HG03159 (cell line): ENCODE measurements around the gene ZBTB18.

Experiments
- ATAC-seq: cut with Tn5 transposase; IDR thresholded peaks from one replicate; pipeline ENCODE4 v1.9.1; 2021; ENCODE audit warnings: mild to moderate bottlenecking, moderate library complexity; ENCODE audit not compliant: unreplicated experiment

ZBTB18 gene

DNA sequence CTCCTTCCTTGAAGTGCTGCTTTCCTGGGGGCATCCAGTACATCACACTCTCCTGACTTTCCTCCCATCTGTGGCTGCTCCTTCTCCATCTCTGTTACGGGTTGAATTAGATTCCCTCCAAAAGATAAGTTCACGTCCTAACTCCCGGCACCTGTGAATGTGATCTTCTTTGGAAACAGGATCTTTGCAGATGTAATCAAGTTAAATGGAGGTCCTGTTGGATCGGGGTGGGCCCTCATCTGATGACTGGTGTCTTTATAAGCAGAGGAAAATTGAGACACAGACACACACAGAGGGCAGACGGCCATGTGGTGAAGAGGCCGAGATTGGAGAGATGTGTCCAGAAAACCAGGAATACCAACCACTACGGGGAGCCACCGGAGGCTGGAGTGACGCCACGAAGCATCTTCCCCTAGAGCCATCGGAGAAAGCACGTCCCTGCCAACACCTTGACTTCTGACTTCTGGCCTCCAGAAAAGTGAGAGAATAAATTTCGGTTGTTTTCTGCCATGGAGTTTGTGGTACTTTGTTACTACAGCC is 36.0 kb downstream of the ZBTB18 start:
- ATAC-seq: no peak

DNA sequence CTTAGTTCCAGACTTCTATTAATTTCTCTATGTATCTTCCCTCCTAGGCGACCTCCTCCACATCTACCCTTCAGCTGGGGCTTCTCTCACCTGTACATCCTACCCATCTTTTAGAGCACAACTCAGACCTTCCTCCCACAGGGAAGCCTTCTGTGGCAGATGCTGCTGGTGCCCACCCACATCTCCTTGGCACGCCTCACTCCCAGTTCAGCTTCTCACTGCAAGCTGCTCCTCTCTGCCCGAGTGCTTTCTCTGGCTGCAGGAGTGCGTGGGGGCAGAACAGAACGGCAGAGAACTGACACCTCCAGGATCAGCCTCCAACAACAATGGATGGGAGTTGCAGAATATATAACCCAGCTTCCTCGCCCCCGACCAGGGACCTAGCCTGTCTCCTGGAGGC is 36.5 kb downstream of the ZBTB18 start:
- ATAC-seq: no peak

DNA sequence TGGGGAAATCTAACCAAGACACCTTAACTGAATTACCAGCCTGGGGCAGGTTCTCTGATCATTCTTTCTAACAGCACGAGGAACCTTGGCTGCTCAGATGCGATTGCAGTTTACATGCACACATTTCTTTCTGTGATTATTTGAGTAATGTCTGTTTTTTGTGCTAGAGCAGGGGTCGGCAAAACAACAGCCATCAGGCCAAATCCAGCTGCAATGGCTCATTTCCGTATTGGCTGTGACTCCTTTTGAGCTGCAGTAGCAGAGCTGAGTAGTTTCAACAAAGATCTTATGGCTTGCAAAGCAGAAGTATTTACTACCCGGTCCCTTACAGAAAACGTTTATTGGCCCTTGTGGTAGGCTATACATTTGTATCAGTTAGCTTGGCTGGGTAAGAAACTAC is 37.1 kb downstream of the ZBTB18 start:
- no peak for ATAC-seq

DNA sequence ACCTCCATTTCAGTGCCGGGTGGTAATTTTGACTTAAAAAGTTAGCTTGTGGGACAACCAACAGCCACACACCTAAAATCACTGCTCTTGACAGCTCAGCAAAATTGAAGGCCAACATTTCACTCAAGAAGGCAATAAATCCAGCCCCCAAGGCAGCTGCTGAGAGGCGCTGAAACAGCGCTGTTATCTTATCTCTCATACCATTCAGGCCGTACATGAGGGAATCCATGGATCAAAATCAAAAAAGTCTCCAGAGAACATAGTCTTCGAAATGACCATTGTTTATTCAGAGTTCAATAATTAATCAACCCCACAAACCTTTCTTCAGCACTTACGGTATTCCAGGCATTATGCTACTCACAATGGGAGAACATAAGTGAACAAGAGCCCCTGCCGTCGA is 38.5 kb downstream of the ZBTB18 start:
- no peak for ATAC-seq

DNA sequence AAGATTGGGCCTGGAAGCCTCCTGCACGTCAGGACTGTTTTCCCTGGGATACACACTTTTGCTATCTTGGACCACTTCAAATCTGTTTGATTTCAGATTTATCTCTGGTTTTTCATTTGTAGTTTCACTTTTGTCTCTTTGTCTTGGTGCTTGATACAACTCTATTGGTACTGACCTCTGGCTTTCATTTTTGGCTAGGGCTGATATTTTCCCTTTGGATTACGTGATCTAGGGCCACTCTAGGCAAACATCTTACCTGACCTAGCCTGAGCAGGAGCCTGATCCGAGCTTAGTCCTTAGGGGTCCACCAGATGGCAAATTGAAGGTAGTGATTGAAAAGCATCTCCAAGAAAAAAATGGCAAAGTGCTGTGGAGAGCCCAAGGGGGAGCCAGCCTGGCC is 39.6 kb downstream of the ZBTB18 start:
- no peak for ATAC-seq

DNA sequence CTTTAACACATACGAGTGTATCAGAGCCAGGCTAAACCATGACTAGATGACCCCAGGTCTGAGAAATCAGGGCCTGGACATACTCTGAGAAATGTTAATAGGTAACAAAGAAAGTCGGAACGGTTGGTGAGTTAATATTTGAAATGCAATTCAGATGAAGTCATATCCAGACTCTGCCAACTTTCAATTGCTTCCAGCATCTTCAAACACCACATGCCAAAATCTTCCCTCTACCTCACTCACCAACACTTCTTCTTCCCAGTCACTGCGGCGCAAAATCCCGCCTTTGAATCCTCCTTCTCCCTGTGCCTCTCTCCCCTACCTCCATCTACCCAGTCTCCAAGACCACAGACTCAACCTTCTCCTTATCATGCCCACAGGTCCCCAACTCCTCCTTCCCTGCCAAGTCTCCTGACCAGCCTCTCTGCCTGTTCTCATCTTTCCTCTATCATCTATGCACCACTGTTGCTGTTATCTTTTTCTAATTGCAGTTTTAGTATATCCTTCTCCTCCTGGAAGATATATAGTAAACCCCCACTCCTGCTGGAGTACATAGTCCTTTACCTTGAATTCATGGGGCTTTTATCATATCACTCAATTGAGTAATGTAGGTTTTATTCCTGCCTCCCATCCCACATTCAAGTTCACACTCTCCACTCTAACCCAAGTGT is 41.3 kb downstream of the ZBTB18 start:
- ATAC-seq: no peak

DNA sequence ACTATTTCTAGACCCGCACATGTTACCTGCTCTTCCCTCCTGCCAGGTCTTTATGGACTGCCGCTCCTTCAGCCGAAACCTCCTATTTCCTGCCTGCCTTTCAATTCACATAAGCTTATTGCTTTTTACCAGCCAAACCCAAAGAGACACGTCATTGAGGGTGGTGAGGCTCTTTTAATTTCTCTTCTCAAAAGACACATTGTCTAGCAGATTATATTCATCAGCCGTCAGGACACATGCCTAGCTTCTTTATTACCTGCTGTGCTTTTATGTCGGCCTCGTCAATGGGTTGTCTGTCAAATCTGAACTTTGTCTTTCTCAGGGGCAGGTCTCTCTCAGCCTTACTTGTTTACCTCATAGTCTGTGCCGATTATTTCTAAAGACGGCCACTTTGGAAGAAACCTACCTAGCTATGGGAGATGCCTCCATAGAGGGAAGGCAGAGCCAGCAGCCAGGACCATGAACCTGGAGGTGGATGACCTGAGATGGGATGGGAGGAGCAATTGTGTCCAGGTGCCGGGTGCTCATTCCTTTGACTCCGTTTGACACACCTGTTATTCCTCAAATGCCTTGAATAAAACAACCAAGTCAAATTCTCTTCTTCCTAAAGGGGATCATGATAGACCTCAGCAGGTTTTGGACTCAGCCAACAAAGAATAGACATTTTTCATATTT is 42.0 kb downstream of the ZBTB18 start:
- no peak for ATAC-seq

DNA sequence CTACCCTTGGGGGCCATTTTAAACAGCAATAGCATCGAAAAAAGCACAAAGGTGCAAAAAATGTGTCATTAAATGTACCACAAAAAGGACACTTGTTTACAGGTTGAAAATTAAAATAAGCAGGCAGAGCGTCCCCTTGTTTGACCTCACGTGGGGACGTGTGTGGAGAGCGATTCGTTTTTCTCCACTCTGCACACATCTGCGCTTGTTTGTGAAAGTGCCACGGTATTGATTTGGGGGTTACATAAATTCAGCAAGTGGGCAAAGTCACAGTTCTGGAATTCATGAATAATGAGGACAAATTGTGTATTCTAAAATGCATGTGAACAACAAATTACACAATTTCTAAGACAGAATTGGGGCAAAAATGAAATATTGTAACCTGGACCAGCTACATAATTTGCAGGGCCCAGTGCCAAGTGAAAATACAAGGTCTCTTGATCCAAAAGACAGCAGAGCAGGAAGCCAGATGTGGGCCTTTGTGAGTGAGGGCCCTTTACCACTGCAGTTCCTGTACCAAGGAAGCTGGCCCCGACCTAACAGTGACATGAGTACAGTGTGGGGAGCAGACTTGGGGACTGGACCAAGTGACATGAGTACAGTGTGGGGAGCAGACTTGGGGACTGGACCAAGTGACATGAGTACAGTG is 43.9 kb downstream of the ZBTB18 start:
- ATAC-seq: no peak

DNA sequence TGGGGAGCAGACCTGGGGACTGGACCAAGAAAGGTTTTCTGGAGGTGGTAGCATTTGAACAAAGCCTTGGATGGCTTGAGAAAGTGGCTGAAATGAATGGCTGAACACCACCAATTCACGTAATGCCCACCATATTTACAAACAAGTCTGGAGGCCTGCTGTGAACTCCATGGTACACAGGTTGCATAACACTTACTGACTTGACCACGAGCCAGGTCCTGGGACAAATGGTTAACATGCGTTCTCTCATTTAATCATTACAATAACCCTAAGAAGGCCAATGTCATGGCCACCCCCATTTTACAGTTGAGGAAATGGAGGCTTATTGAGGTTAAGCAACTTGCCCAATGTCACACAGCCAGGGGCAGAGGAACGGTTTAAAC is 44.4 kb downstream of the ZBTB18 start:
- ATAC-seq: no peak

DNA sequence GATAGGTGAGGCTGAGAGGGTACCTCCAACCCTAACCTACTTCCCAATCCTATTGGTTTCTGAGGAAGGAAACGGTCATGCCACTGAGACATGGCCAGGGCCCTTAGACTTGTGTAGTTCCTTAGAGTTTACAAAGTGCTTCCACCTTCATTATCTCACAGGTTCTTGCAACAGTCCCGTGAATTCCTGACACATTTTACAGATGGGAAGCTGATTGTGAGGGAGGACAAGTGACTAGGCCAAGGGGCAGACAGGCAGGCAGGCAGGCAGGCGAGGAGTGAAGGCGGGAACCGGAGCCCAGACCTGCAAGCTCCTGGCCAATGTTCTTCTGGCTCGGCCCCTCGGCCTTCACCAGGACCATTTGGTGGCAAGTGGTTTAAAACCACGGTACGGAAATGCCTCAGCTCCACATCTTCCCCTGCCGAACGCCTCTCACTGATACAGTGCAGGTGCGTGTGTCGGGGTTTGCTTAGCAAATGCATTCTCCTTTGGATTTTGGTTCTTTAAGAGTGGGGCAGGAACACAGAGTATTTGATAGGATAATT is 45.1 kb downstream of the ZBTB18 start:
- ATAC-seq: no peak

DNA sequence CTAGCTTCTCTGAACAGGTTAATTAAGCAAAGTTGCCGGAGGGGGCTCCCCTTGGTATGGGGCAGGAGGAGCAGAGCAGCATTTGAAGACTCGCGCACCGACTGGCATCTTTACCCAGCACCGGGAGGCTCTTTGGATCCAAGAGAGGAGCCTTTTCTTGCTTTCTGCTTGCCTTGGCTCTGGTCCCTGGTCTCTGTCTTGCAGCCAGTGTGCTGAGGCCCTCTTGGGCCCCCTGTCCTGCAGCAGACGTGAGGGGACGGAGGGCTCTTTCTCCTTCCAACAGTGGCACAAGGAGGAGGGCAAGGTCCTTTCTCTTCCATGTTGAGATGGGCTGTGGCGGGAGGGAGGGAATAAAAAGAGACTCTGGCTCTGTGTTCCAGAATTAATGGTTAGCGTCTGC is 45.6 kb downstream of the ZBTB18 start:
- no peak for ATAC-seq

DNA sequence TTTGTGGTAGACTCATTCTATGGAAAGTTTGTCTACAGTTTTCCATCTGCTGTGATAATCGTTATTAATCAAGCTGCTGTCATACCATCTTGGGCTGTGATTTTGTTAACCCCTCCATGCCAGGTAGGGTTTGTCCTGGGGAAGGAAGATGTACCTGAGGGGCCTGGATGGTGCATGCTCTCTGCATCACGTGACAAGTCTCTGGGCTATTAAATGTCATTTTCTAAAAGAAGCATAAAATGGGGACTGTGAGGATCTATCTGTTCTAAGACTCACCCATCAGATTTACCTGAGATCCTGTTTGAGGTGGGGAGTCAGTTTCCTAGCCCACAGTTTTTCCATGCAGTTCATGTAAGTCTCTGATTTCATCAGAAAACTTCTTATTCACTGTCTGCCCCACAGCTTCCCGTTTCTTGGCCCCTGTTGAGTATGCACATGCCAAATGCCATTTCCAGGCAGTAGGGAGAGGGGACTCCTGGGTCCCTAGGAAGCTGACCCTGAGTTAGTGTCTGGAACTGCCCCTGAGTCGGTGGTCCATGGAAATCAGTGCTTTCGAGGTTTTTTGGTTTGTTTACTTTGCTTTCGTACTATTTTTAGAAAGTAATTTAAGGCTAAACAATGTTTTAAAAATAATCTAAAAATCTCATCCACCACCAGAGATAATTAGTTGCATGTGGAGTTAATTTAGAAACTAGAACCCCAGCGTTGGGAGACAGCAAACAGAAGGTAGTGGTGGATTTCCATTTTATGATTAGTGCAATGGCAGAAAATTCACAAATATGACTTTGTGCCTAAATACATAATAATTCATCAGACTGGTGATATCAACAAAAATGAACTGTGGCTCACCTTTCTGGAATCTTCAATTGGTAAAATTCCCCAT is 46.7 kb downstream of the ZBTB18 start:
- no peak for ATAC-seq

DNA sequence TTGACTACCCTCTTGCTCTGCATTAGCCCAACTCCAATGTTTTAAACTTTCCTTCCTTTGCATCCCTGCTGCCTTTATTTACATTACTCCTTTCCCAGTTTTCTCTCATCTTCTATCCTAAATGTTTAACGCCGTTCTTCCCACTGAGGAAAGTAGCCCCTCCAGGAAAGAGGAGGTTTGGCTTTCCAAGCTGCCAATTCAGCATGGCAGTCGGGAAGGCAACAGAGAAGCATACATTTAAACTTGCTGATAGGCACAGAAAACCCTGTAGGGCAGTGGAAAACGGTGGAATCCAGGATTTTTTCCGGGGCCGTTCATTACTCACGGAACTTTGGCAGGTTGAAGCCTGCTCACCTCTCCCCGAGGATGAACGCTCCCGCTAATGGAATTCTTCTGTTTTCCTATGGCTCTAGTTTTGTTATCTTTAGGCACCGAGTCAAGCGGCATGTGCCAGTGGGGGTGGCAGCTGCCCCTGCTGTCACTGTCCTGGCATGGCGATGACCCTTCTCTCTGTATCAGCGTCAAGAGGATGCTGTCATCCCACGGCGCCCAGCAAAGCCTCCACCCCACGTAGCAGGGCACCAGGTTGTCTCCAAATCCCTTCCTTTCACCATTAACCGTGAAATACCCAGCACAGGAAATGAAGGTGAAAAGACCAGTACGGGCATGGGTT is 48.3 kb downstream of the ZBTB18 start:
- ATAC-seq: no peak

DNA sequence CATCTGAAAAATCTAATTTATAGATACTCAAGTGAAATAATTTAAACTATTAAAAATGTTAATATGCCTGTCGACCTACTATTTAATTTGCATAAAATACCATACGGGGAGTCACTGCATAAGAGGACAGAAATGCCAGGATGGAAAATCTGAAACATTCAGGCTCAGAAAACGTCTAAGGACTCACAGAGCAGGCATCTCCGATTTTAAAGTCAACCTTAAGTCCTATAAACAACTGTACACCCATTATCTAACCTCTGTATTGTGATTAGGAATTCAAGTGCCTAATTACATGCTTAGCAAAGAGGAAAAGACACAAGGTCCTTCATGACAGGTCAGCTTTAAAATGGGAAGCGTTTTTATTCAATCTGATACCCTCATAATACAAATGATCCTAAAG is 49.2 kb downstream of the ZBTB18 start:
- ATAC-seq: no peak

DNA sequence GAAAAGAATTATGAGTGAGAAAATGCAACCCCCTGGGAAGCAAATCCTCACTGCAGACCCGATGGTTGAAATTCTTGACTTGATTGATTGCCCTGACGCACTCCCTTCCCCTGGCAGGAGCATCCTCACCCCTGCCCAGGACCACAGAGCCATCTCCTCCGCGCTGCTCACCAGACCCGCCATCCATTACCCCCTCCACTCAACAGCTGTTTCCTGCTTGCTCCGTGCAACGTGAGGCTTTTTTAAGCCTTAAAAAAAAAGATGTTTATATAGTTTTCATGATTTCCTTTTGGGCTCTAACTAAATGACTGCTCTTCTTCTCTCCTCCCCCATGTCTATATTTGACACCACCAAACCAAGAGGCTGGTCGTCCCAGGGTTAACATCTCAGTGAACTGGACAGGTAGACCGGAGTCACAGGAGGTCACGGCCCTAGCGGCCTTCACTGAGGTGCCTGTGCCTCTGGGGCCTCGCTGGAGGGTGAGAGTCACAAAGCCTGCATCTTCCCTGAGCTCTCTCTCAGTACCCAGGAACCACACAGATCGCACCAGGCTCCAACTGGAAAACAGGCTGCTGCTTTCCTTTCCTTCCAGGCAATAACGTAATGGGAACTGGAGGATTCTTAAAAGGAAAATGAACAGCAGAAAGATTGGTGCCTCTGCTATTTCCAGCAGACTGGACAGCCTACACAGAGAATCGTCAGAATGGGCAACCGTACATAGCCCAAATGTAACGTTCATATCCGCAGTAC is 49.8 kb downstream of the ZBTB18 start:
- ATAC-seq: no peak

DNA sequence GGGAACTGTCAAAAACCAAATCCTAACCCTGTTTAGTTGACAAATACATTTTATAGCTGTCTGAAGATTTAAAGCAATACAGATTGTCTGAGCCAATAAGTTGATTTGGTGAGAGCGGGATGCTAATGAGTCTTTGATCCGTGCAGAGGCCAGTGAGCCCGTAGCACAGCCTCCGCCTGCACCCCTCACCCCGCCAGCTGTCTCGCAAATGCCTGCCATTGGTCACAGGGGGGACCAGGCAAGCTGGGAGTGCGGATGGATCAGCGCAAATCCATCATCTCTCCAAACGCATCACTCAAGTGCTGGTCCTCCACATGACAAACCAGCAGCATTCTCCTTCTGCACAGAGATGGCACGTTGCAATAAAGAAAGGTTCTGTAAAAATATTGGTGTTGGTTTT is 51.0 kb downstream of the ZBTB18 start:
- no peak for ATAC-seq

DNA sequence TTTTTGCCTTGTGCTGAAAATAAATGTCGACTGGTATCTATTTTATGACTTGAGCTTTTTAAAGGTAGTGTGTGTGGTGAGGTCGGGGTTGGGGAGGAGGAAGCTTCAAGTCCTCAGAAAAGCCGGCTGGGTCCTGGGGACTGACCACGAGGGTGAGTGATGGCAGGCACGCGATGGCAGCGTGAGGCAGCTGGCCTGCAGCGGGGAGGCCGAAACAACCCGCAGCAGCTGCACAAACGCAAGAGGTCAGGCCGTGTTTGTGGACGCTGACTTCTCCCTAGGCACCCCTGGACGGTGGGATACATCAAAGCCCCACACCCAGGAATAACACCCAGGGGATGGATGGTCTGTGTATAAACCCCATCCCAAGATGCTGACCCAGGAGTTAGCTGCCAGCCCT is 51.4 kb downstream of the ZBTB18 start:
- no peak for ATAC-seq

DNA sequence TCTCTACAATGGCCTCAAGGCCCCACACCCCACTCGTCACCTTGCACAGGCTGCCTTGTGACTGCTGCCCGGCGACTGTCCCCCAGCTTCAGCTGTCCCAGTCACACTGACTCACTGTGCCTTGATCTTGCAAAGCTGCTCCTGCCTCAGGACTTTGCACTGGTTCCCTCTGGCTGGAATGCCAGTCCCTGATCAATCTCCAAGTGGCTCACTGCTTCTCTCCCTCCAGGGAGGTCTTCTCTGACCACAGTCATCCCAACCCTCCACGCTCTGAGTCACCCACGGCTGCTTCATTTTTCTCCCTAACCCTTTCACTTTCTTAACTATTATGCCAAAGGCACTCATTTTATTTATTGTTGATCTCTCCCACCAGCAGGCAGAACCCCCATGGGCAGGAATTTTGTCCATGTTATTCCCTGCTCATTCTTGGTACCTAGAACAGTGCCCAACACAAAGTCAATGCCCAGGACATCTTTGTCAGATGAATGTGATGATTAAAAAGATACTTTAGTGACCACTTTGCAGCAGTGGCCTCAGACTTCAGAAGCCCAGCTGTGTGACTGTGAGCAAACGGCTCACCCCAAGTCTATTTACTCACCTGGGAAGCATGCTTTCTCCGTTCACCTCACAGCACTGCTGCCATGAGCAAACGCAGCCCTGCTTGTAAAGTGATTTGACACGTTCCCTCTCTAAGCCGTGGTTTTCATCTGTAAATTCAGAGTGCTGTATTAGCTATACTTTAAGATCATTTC is 53.4 kb downstream of the ZBTB18 start:
- no peak for ATAC-seq

DNA sequence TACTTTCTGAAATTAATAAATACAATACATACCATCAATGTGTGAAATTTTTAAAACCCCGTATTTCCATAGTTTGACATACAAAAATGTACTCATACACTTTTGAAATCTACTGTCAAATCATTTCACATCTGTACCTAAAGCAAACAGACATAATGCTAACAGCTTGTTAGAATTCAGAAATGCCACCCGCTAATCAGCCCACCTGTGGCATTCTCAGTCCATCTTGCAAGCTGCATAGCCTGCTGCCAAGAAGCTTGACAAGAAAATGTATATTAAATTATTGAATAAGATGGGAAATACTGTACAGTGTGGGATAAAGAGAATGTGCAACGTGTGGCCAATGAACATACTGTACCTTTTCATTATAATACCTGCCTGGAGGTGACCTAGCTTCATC is 55.1 kb downstream of the ZBTB18 start:
- ATAC-seq: no peak
